Nucleus accumbens (tissue), 56 donors: ENCODE results near the gene TM6SF1.
"Not testable (repeated sequence)": the region's sequence is repeated elsewhere in the genome, so short reads cannot be mapped to it uniquely, and the experiment has no call there.

ENCODE experiments used
- DNase-seq, 56 donors: peaks; one replicate each; lab custom pipeline; 2025; lab: John Stamatoyannopoulos, UW

Gene TM6SF1

GRCh38 chr15:83106994-83107840 lies at the start of gene TM6SF1:
Gene TM6SF1 (plus strand): TSS chr15:83107645. CDS start chr15:83107681, 36 bp downstream.
- DNase-seq, result peak in 3 of 56 donors; percentile 2 to 12 (median 6)

GRCh38 chr15:83057696-83058376 lies 49.6 kb upstream of the TM6SF1 start:
- DNase-seq, result peak in 3 of 56 donors; percentile 5 to 21 (median 7)

- no peak for DNase-seq
These were observed 45.8 kb upstream of the TM6SF1 start for GRCh38 chr15:83061680-83062079.

GRCh38 chr15:83062768-83063180 lies 44.7 kb upstream of the TM6SF1 start:
- DNase-seq, result no peak

GRCh38 chr15:83063551-83063950 lies 43.9 kb upstream of the TM6SF1 start:
- DNase-seq, result no peak

- DNase-seq, result no peak
These were observed 42.6 kb upstream of the TM6SF1 start for GRCh38 chr15:83064859-83065258.

GRCh38 chr15:83065431-83065830 lies 42.0 kb upstream of the TM6SF1 start:
- no peak for DNase-seq

GRCh38 chr15:83066034-83066733 lies 41.3 kb upstream of the TM6SF1 start:
- peak in 7 of 56 donors; percentile 22 to 47 (median 40) for DNase-seq

- DNase-seq, result peak; percentile 41 to 93 (median 79)
These were observed 40.5 kb upstream of the TM6SF1 start, which contains the start of gene BTBD1 for GRCh38 chr15:83066734-83067637. Gene BTBD1 (minus strand): TSS chr15:83067252. CDS start chr15:83067151, 101 bp downstream.

GRCh38 chr15:83067638-83067962 lies 39.8 kb upstream of the TM6SF1 start:
- peak in 5 of 56 donors; percentile 45 to 61 (median 50) for DNase-seq

- DNase-seq, result no peak
These were observed 39.4 kb upstream of the TM6SF1 start for GRCh38 chr15:83068054-83068453.

- DNase-seq, result peak in 3 of 56 donors; percentile 2 to 8 (median 3)
These were observed 38.2 kb upstream of the TM6SF1 start for GRCh38 chr15:83069211-83069642.

- DNase-seq, result no peak
These were observed 29.8 kb upstream of the TM6SF1 start for GRCh38 chr15:83077491-83078230.

GRCh38 chr15:83078712-83079111 lies 28.7 kb upstream of the TM6SF1 start:
- DNase-seq, result no peak

- DNase-seq, result no peak
These were observed 26.0 kb upstream of the TM6SF1 start for GRCh38 chr15:83081256-83082014.

GRCh38 chr15:83082730-83083386 lies 24.6 kb upstream of the TM6SF1 start:
- DNase-seq, result no peak

GRCh38 chr15:83085461-83085860 lies 22.0 kb upstream of the TM6SF1 start:
- DNase-seq, result not testable (repeated sequence)
